Caco-2 (cell line): ENCODE measurements around the gene SUSD1. TPM values are rescaled to one million over a fixed set of nuclear protein-coding genes. Genes with fewer than 3 reads are reported as not detected.

Source experiments
- BruUV-seq: library from RNA; stranded (reverse); fragments of 400-500 nt; replicated peaks from 2 replicates; lab custom pipeline; 2021; lab: Mats Ljungman, UMichigan
- CTCF ChIA-PET: fragments of 300-600 bp; sonication (Branson Sonifier 250); formaldehyde crosslinking; loops from one replicate; lab custom pipeline; 2022; ENCODE audit warnings: antibody characterized with exemption; lab: Charles Lee
- POLR2A ChIA-PET: fragments of 300-600 bp; sonication (Branson Sonifier 250); formaldehyde crosslinking; loops from one replicate; lab custom pipeline; 2022; ENCODE audit warnings: antibody characterized with exemption; lab: Charles Lee
- DNase-seq, 2 experiments: peaks; one replicate each; pipeline versions ENCODE4 v3.0.0 to v3.0.0-alpha.2; 2020 to 2022
- H3K27me3 ChIP-seq: replicated peaks from 2 replicates; pipeline ENCODE4 v1.6.0; 2011; ENCODE audit warnings: low read length; ENCODE audit not compliant: control insufficient read depth, insufficient read depth
- H3K36me3 ChIP-seq: 2 replicates; pipeline ENCODE4 v1.5.1; 2011; ENCODE audit warnings: low read length; ENCODE audit not compliant: control insufficient read depth, insufficient read depth
- H3K4me1 ChIP-seq: fragments of 250-450 bp; sonication (Bioruptor Pico); 2 replicates; pipeline ENCODE4 v1.5.1; 2020; ENCODE audit warnings: mild to moderate bottlenecking
- H3K4me3 ChIP-seq: 2 replicates; pipeline ENCODE4 v1.5.1; 2011; ENCODE audit warnings: low read depth, mild to moderate bottlenecking, control low read depth, low read length
- H3K9me3 ChIP-seq: fragments of 250-450 bp; sonication (Bioruptor Pico); 2 replicates; pipeline ENCODE4 v1.5.1; 2020; ENCODE audit warnings: mild to moderate bottlenecking, moderate library complexity
- H3K27ac Mint-ChIP-seq: one replicate; pipeline ENCODE4 v1.8.0; 2022; ENCODE audit warnings: mixed read lengths; ENCODE audit not compliant: unreplicated experiment
- H3K27me3 Mint-ChIP-seq: one replicate; pipeline ENCODE4 v1.8.0; 2022; ENCODE audit warnings: mixed read lengths; ENCODE audit not compliant: insufficient read depth, unreplicated experiment
- H3K36me3 Mint-ChIP-seq: one replicate; pipeline ENCODE4 v1.8.0; 2022; ENCODE audit warnings: mild to moderate bottlenecking, mixed read lengths; ENCODE audit not compliant: insufficient read depth, unreplicated experiment
- H3K4me1 Mint-ChIP-seq: one replicate; pipeline ENCODE4 v1.8.0; 2022; ENCODE audit warnings: low read depth, mixed read lengths; ENCODE audit not compliant: unreplicated experiment
- H3K4me3 Mint-ChIP-seq: one replicate; pipeline ENCODE4 v1.8.0; 2022; ENCODE audit warnings: mild to moderate bottlenecking, moderate library complexity, mixed read lengths; ENCODE audit not compliant: unreplicated experiment
- H3K9me3 Mint-ChIP-seq: one replicate; pipeline ENCODE4 v1.8.0; 2022; ENCODE audit warnings: mixed read lengths; ENCODE audit not compliant: unreplicated experiment
- CTCF ChIP-seq, 2 experiments: fragments of 200-600 bp in 1 of 2; IDR thresholded peaks; 1 replicate in 1 of 2; 2 replicates in 1 of 2; pipeline versions ENCODE4 v1.5.1 to v1.8.0; 2011 to 2022; ENCODE audit warnings: antibody characterized with exemption in 1 of 2, control low read depth in 1 of 2, inconsistent platforms in 1 of 2, low read depth in 1 of 2, low read length in 1 of 2, mild to moderate bottlenecking in 1 of 2, moderate library complexity in 1 of 2; ENCODE audit not compliant: insufficient read depth in 1 of 2, severe bottlenecking in 1 of 2, unreplicated experiment in 1 of 2
- intact Hi-C: fragments of 100-400 bp; cut with micrococcal nuclease; formaldehyde crosslinking; loops from one replicate; pipeline ENCODE4 v1.10.0; 2022; ENCODE audit not compliant: unreplicated experiment
- total RNA-seq: library from RNA; stranded (reverse); gene quantifications from 2 replicates; pipeline ENCODE4 v1.2.3, GENCODE V29; 2022

The SUSD1 gene
- total RNA-seq, 1 experiment from 2014 or later: 53.4 TPM

- ChIA-PET CTCF (no interaction called here), POLR2A (no interaction called here)
- Histone ChIP-seq H3K36me3 (no peaks in the 10 kb centered on the region; the same call in 1 of the 2 replicates), H3K27me3 (no peaks in the 10 kb centered on the region), H3K4me3 (no peak overlapping the region), H3K9me3 (no peaks in the 10 kb centered on the region), H3K4me1 (peaks cover 14% of the 10 kb centered on the region)
- H3K9me3 Mint-ChIP-seq: no peaks in the 10 kb centered on the region
- no TSS peak for BruUV-seq
- H3K36me3 Mint-ChIP-seq: peaks cover 50% of the 10 kb centered on the region
- peaks cover 8% of the 10 kb centered on the region for H3K4me1 Mint-ChIP-seq
- H3K27ac Mint-ChIP-seq: no peak overlapping the region
- no peaks in the 10 kb centered on the region for H3K27me3 Mint-ChIP-seq
- no peak for DNase-seq
- H3K4me3 Mint-ChIP-seq: no peak overlapping the region
- intact Hi-C loops: no loop called here
- TF ChIP-seq CTCF (IDR thresholded peaks at IDR 0.05; ENCODE audit: insufficient read depth in 1 of 2, low read depth in 1 of 2, low read length in 1 of 2, severe bottlenecking in 1 of 2, unreplicated experiment in 1 of 2): no peak
Observed at GRCh38 chr9:112078432-112078831, 96.7 kb downstream of the SUSD1 start.

GRCh38 chr9:112076814-112077213, 98.3 kb downstream of the SUSD1 start:
- no peak overlapping the region for H3K4me3 Mint-ChIP-seq
- H3K4me1 Mint-ChIP-seq: peaks cover 8% of the 10 kb centered on the region
- no peak overlapping the region for H3K4me3 ChIP-seq
- no peaks in the 10 kb centered on the region for H3K27me3 Mint-ChIP-seq
- BruUV-seq: no TSS peak
- intact Hi-C loops: no loop called here
- CTCF ChIA-PET: no interaction called here
- peaks cover 52% of the 10 kb centered on the region for H3K36me3 Mint-ChIP-seq
- POLR2A ChIA-PET: interaction anchor here (0.6 kb wide), 1 partner anchor 27 kb away, joined by 3 read pairs; no protein-coding TSS in a partner anchor
- TF ChIP-seq CTCF (IDR thresholded peaks at IDR 0.05; ENCODE audit: insufficient read depth in 1 of 2, low read depth in 1 of 2, low read length in 1 of 2, severe bottlenecking in 1 of 2, unreplicated experiment in 1 of 2): no peak
- H3K9me3 ChIP-seq: no peaks in the 10 kb centered on the region
- H3K36me3 ChIP-seq: no peaks in the 10 kb centered on the region; the same call in 1 of the 2 replicates
- no peak for DNase-seq
- no peaks in the 10 kb centered on the region for H3K27me3 ChIP-seq
- H3K27ac Mint-ChIP-seq: no peak overlapping the region
- H3K4me1 ChIP-seq: peaks cover 24% of the 10 kb centered on the region
- H3K9me3 Mint-ChIP-seq: no peaks in the 10 kb centered on the region

GRCh38 chr9:112075009-112075378, 100.1 kb downstream of the SUSD1 start:
- TF ChIP-seq CTCF (IDR thresholded peaks at IDR 0.05; ENCODE audit: insufficient read depth in 1 of 2, low read depth in 1 of 2, low read length in 1 of 2, severe bottlenecking in 1 of 2, unreplicated experiment in 1 of 2): no peak
- H3K4me1 Mint-ChIP-seq: peaks cover 15% of the 10 kb centered on the region
- BruUV-seq: no TSS peak
- intact Hi-C loops: loop anchor here (2.0 kb wide), 3 partner anchors 100 to 246 kb away; partner anchors contain the start of gene UGCG
- peaks cover 55% of the 10 kb centered on the region for H3K36me3 Mint-ChIP-seq
- Histone ChIP-seq H3K36me3 (no peaks in the 10 kb centered on the region; the same call in 1 of the 2 replicates), H3K27me3 (no peaks in the 10 kb centered on the region), H3K4me1 (peaks cover 42% of the 10 kb centered on the region), H3K9me3 (no peaks in the 10 kb centered on the region), H3K4me3 (no peak overlapping the region)
- H3K4me3 Mint-ChIP-seq: no peak overlapping the region
- H3K9me3 Mint-ChIP-seq: no peaks in the 10 kb centered on the region
- no peaks in the 10 kb centered on the region for H3K27me3 Mint-ChIP-seq
- DNase-seq: no peak
- ChIA-PET CTCF (interaction anchor here (0.6 to 1.4 kb wide), 10 partner anchors 9 to 316 kb away, joined by 3 to 12 read pairs (median 5); partner anchors contain the start of gene PTBP3), POLR2A (interaction anchor here (0.6 kb wide), 1 partner anchor 316 kb away, joined by 4 read pairs; no protein-coding TSS in a partner anchor)
- H3K27ac Mint-ChIP-seq: no peak overlapping the region
